ENCODE measurements around the gene TTC21B. TPM values are rescaled to one million over a fixed set of nuclear protein-coding genes. Genes with fewer than 3 reads are reported as not detected.

The TTC21B gene
- polyA plus RNA-seq, 3 donors: 3.1 to 6.7 (median 3.8) TPM

DNA sequence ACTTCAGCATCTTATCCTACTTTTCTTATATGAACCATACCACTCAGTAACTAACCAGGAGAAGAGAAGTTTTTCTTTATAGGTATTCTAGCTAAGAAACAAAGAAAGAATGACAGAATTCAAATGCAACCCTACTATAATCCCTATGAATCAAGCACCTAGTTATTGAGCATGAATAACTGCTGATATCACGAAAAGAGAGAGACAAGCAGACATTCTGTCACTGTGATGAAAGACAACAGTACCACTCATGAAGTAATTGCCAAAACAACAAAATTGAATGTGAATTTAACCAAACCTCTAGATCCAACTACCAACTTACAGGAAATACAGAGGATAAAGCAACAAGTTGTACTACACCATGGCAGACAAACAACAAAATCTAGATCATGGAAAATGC is 15.3 kb downstream of the TTC21B start:
- no peaks in the 10 kb centered on the region for H3K27me3 ChIP-seq (ENCODE audit: control insufficient read depth in 2 of 2, insufficient read depth in 2 of 2, low read length in 2 of 2)
- WGBS (ENCODE audit: insufficient coverage): 80% methylated on average over 1 of the region's 1 CpG
- H2AFZ ChIP-seq (ENCODE audit: insufficient read depth, low read depth, low read length, poor library complexity, severe bottlenecking): no peak overlapping the region
- no peak overlapping the region for H3K4me3 ChIP-seq (replicated peaks in 1 of 3; ENCODE audit: low read depth in 2 of 3, low read length in 3 of 3)
- H3K27ac ChIP-seq (ENCODE audit: low read depth in 1 of 2, low read length in 2 of 2): no peak overlapping the region
- no peaks in the 10 kb centered on the region for H4K20me1 ChIP-seq (ENCODE audit: insufficient read depth, low read length)
- no peak overlapping the region for H3K27ac Mint-ChIP-seq
- peaks cover 66 to 76% of the 10 kb centered on the region in 2 donors for H3K36me3 ChIP-seq (replicated peaks in 1 of 2; ENCODE audit: control insufficient read depth in 1 of 2, insufficient read depth in 2 of 2, low read length in 2 of 2)
- no peaks in the 10 kb centered on the region for H3K4me1 ChIP-seq (ENCODE audit: control insufficient read depth in 1 of 2, insufficient read depth in 2 of 2, low read length in 2 of 2)
- peaks cover 62 to 73% of the 10 kb centered on the region in 2 donors for H3K36me3 Mint-ChIP-seq
- no peaks in the 10 kb centered on the region for H3K27me3 Mint-ChIP-seq (ENCODE audit: low read depth in 3 of 3)
- H3K9me3 Mint-ChIP-seq: no peaks in the 10 kb centered on the region
- H3K79me2 ChIP-seq (ENCODE audit: insufficient read depth, low read length): no peaks in the 10 kb centered on the region
- no peak overlapping the region for H3K4me2 ChIP-seq (replicated peaks; ENCODE audit: extremely low read depth, low read length, poor library complexity, severe bottlenecking)
- intact Hi-C loops (cut with micrococcal nuclease): no loop called here
- TF ChIP-seq, protein P1, sequence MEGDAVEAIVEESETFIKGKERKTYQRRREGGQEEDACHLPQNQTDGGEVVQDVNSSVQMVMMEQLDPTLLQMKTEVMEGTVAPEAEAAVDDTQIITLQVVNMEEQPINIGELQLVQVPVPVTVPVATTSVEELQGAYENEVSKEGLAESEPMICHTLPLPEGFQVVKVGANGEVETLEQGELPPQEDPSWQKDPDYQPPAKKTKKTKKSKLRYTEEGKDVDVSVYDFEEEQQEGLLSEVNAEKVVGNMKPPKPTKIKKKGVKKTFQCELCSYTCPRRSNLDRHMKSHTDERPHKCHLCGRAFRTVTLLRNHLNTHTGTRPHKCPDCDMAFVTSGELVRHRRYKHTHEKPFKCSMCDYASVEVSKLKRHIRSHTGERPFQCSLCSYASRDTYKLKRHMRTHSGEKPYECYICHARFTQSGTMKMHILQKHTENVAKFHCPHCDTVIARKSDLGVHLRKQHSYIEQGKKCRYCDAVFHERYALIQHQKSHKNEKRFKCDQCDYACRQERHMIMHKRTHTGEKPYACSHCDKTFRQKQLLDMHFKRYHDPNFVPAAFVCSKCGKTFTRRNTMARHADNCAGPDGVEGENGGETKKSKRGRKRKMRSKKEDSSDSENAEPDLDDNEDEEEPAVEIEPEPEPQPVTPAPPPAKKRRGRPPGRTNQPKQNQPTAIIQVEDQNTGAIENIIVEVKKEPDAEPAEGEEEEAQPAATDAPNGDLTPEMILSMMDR (IDR thresholded peaks at IDR 0.05): no peak
- no peaks in the 10 kb centered on the region for H3K9me3 ChIP-seq (replicated peaks in 1 of 2; ENCODE audit: control insufficient read depth in 1 of 2, insufficient read depth in 1 of 2, low read length in 2 of 2)
- no peak overlapping the region for H3K4me3 Mint-ChIP-seq
- DNase-seq: no peak
- H3K9ac ChIP-seq (ENCODE audit: insufficient read depth, low read length, poor library complexity, severe bottlenecking): no peak overlapping the region
- no peaks in the 10 kb centered on the region for H3K4me1 Mint-ChIP-seq

- Histone ChIP-seq H3K27me3 (ENCODE audit: control insufficient read depth in 2 of 2, insufficient read depth in 2 of 2, low read length in 2 of 2) (no peaks in the 10 kb centered on the region), H2AFZ (ENCODE audit: insufficient read depth, low read depth, low read length, poor library complexity, severe bottlenecking) (no peak overlapping the region), H3K4me2 (replicated peaks; ENCODE audit: extremely low read depth, low read length, poor library complexity, severe bottlenecking) (no peak overlapping the region), H3K36me3 (replicated peaks in 1 of 2; ENCODE audit: control insufficient read depth in 1 of 2, insufficient read depth in 2 of 2, low read length in 2 of 2) (peaks cover 79% of the 10 kb centered on the region in 2 donors), H3K27ac (ENCODE audit: low read depth in 1 of 2, low read length in 2 of 2) (no peak overlapping the region), H3K4me3 (replicated peaks in 1 of 3; ENCODE audit: low read depth in 2 of 3, low read length in 3 of 3) (no peak overlapping the region), H3K79me2 (ENCODE audit: insufficient read depth, low read length) (no peaks in the 10 kb centered on the region), H3K4me1 (ENCODE audit: control insufficient read depth in 1 of 2, insufficient read depth in 2 of 2, low read length in 2 of 2) (no peaks in the 10 kb centered on the region), H3K9me3 (replicated peaks in 1 of 2; ENCODE audit: control insufficient read depth in 1 of 2, insufficient read depth in 1 of 2, low read length in 2 of 2) (no peaks in the 10 kb centered on the region), H3K9ac (ENCODE audit: insufficient read depth, low read length, poor library complexity, severe bottlenecking) (no peak overlapping the region), H4K20me1 (ENCODE audit: insufficient read depth, low read length) (no peaks in the 10 kb centered on the region)
- Mint-ChIP-seq H3K36me3 (peaks cover 47 to 57% of the 10 kb centered on the region in 2 donors), H3K27ac (no peak overlapping the region), H3K9me3 (no peaks in the 10 kb centered on the region), H3K4me1 (no peaks in the 10 kb centered on the region), H3K27me3 (ENCODE audit: low read depth in 3 of 3) (no peaks in the 10 kb centered on the region), H3K4me3 (no peak overlapping the region)
- no CpG with 5 or more reads among the region's 4 CpGs for WGBS (ENCODE audit: insufficient coverage)
- DNase-seq: no peak
- TF ChIP-seq, protein P1 (IDR thresholded peaks at IDR 0.05): no peak
- intact Hi-C loops (cut with micrococcal nuclease): no loop called here
These were observed 20.2 kb downstream of the TTC21B start for GRCh38 chr2:165933211-165933910.
